Suppressor macrophage treated with lipopolysaccharide for 1 hour (primary cell): ENCODE data around the gene CRK.

Source experiments
- DNase-seq, 3 donors: peaks; one replicate each; pipeline ENCODE4 v3.0.0-alpha.2; 2020 to 2022

Gene CRK

DNA sequence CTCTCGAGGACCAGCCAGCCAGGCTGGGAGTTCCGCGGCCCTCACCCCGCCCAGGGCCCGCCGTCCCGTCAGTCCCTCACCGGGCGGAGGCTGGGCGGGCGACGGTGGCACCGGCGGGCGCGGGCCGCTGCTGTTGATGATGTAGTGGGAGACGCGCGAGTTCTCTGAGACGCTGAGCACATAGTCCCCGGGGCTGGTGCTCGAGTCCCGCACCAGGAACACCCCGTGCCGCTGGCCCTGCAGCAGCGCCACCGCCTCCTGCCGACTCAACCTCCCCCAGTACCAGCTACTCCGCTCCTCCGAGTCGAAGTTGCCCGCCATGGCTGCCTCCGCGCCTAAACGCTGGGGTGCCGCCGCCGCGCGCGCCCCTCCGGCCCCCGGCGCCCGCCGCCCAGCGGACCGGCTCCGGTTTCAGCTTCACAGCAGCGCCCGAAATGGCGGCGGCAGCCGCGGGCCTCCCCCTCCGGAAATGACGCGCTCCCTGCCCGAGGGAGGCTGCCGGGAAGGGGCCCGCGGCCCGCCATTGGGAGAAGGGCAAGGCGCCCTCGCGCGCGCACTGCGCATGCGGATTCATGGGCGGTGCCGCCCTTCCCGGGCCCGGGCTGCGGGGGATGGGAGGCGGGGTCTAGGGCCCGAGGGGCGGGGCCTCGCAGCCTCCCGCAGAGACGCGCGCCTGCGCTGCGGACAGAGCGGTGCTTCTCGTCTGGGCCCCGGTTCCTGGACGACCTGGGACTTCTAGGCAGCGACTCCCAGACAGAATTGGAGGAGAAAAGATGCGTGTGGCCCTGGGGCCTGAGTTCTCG is at the start of gene CRK:
Gene CRK (minus strand): TSS at position 436 of the 803 bp plus-strand sequence. CDS start 115 bp downstream, at position 321.
- peak; percentile 99 to 100 (median 100) for DNase-seq

GRCh38 chr17:1505586-1505985 is 49.6 kb upstream of the CRK start:
- DNase-seq = no peak

DNA sequence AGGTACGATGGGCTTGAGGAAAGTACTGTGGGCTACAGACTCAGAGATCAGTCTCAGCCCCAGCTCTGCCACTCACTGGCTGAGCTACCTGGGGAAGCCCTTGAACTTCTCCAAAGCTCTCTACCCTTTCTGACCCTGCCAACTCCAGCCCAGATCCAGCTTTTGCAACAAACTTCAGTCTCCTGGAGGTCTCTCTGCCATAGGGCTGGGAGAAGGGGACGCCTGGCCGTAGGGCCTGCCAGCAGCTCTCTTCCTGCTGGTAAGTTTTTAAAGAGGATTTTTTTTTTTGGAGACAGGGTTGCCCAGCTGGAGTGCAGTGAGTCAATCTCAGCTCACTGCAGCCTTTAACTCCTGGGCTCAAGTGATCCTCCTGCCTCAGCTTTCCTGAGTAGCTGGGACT is 48.8 kb upstream of the CRK start:
- no peak for DNase-seq

- no peak for DNase-seq
Observed at GRCh38 chr17:1503699-1504098, 47.7 kb upstream of the CRK start.

GRCh38 chr17:1498869-1499268 is 42.8 kb upstream of the CRK start:
- peak; percentile 41 to 57 (median 56) for DNase-seq

- DNase-seq = no peak
Observed at GRCh38 chr17:1498233-1498632, 42.2 kb upstream of the CRK start.

DNA sequence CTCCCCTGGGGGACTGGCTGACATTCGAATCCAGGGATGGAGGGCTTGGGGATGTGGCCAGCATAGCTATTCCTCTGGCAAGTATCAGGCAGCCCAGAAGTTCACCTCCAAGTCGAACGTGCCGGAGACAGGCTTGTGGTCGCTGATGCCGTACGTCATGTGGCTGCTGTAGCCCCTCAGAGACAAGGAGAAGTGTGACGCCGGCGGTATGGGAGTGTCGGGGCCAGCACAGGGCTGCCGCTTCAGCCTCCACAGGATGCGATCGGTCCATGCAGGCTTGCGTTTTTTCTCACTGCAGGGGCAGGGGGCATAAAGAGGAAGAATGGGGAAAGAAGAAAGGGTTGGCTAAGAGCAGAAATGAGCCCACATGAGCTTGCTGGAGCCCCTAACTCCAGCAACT is 41.8 kb upstream of the CRK start:
- DNase-seq = no peak

- DNase-seq = no peak
Observed at GRCh38 chr17:1496869-1497268, 40.8 kb upstream of the CRK start.

GRCh38 chr17:1495265-1495989 is 39.4 kb upstream of the CRK start:
- DNase-seq = no peak

DNA sequence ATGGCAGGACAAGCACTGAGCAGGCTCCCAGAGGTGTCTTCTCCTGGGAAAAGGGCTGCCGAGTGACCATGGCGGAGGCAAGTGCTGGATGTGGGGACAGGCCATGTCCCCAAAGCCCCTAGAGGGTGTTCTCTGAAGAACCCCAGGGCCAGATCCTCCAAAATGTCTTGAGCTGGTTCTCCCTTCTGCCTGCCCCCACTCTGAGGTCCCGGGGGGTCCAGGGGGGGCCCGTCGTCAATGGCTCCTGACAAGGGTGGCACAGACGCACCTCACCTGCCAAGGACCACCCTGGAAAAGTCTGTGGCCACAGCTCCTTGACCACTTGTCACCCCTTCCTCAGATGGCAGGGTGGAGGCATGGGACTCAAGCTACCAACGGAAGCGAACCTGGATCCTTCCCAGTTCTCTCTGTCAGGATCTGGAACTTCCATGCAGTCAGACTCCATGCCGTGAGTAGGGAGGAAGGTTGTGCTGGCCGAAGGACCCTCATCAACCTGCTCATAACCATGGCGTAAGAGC is 38.8 kb upstream of the CRK start:
- no peak for DNase-seq

DNA sequence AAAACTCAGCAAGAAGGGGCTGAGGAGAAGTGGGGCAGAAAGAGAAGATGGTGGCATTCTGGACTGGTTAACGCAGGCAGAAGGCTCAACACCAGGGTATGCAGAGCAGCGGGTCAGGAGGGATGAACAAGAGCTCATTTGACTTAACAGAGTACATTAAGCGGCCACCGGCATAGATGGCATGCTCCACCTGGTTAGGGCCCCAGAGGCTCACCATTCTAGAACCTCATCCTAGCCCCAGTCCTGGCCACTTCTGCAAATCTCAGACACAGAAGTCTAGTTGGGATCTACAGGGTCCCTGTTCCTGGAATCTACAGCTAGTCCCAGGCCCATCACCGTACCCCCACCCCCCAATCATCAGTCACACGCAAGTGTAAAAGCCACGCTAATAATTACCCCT is 38.2 kb upstream of the CRK start:
- DNase-seq = no peak

GRCh38 chr17:1493291-1493980 is 37.4 kb upstream of the CRK start:
- peak; percentile 79 to 88 (median 85) for DNase-seq

- DNase-seq = no peak
Observed at GRCh38 chr17:1492249-1493206, 36.5 kb upstream of the CRK start, which contains the start of gene MYO1C. MYO1C (minus strand) TSS chr17:1492686; CDS start chr17:1492487, 199 bp downstream.

DNA sequence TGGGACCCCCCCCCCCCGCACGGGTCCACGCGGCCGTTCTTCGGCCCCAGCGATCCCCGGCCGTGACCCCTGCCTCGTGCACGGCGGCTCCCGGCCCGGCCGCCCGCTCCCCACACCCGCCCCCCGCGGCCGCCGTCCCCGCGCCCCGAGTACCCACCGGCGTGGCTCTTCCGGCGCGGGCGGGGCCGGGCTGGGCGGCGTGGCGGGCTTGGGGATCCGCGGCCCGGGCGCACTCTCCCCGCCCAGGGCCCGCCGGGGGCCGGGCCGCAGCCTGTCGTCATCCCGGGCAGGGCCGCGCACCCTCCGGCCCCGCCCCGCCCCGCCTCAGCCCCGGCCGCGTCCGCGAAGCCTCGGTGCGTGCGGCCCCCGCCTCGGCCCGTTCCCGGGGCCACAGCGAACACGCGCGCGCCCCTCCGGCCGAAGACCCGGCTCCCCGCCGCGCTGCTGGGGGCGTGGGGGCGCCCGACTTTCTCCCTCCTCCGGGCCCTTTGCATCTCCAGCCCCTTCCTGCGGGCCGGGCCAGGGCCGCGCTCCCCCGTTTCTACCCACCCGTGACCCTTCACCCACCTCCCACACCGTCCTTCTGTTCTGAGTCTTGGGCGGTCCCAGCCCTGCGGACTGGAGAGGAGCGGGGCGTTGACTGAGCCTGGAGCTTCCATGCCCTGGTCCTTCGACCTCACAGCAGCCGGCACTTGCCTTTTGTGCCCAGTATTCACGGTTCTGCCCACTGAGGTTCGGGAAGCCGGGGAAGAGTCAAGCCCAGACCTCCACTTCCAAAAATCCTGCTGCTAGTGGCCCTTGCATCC is 35.6 kb upstream of the CRK start:
- peak; percentile 75 to 94 (median 84) for DNase-seq

GRCh38 chr17:1490643-1491442 is 34.8 kb upstream of the CRK start:
- DNase-seq = peak; percentile 56 to 81 (median 65)

GRCh38 chr17:1488826-1489270 is 32.8 kb upstream of the CRK start:
- DNase-seq = no peak

- peak; percentile 81 to 96 (median 91) for DNase-seq
Observed at GRCh38 chr17:1487939-1488825, 32.1 kb upstream of the CRK start.

GRCh38 chr17:1486802-1487695 is 31.0 kb upstream of the CRK start:
- DNase-seq = peak; percentile 56 to 85 (median 65)
